Glomerular endothelial cell (primary cell): ENCODE results near the gene BCL2. TPM values are rescaled to one million over a fixed set of nuclear protein-coding genes. Genes with fewer than 3 reads are reported as not detected.

ENCODE experiments used
- DNase-seq: peaks from one replicate; pipeline ENCODE4 v3.0.0-alpha.2; 2011; ENCODE audit warnings: low read depth, low spot score; ENCODE audit errors: extremely low read depth
- total RNA-seq: library from RNA; depleted of rRNA; stranded (reverse); fragments of >200 nt; gene quantifications from 2 replicates; pipeline ENCODE4 v1.2.3, GENCODE V29; 2015

Gene BCL2
- total RNA-seq, 1 donor from 2014 or later = 6.0 TPM

DNA sequence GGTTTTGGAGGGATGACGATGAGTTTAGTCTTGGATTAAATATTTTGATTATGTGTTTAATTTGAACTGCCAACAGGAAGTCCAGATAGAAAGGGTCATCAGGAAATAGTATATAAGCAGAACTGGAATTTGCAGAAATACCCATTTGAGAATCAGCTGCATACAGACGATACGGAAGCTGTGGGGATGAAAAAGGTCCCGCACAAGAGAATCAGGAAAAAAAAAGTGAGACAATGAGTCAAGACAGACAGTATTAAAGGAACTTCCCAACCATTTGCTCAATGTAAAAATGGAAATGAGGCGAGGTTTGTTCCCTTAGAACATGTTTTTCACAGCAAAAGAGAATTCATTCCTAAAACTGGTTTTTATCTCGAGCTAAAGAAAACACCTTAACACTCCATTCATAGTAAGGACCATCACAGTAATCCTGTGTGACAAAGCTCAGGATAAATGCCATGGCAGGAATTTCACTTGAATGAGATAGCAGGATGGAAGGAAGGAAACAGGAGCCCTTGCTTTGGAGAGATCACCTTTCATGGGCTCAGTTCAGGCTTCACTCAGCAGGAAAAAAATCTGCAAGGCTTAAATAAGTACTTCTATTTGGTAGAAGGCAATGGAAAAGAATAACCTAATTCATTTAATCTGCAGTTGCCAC lies 29.3 kb downstream of the BCL2 start:
- DNase-seq = no peak

DNA sequence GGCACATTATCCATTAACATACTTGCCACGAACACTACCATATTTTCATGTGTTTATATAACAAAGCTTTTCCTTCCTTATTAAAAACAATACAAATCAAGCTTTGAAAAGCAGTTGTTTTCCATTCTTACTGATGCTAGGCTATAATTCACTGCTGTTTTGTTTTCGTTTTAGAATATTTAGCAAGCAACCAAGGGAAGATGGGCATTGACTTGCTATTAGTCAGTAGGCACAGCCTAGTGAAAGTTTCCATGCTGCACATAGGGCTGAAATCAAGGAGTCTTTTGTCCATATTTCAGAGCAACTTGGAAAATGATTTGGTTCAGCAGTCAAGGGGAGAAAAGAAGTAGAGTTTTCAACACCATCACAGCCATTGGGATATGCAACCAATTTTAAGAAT lies 31.3 kb downstream of the BCL2 start:
- DNase-seq = no peak

GRCh38 chr18:63287691-63288220 lies 31.8 kb downstream of the BCL2 start:
- DNase-seq = no peak

DNA sequence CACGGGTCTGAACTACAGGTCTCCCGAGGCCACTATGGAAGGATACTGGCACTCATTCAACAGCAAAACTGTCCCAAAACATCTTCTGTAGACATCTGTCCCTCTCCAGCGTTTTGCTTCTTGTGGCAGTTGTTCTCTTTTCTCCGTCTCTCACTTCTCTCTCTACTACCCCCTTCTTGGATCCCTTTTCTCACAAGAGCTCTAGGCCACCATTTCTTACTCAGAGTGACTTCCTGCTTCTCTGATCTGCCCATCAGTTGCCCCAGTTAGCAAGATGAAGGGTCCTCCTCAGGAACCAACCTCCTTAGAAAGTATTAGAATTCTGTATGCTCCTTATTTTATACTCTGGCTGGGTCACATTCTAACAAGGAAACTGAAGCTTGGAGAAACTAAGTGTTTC lies 32.6 kb downstream of the BCL2 start:
- DNase-seq = no peak

DNA sequence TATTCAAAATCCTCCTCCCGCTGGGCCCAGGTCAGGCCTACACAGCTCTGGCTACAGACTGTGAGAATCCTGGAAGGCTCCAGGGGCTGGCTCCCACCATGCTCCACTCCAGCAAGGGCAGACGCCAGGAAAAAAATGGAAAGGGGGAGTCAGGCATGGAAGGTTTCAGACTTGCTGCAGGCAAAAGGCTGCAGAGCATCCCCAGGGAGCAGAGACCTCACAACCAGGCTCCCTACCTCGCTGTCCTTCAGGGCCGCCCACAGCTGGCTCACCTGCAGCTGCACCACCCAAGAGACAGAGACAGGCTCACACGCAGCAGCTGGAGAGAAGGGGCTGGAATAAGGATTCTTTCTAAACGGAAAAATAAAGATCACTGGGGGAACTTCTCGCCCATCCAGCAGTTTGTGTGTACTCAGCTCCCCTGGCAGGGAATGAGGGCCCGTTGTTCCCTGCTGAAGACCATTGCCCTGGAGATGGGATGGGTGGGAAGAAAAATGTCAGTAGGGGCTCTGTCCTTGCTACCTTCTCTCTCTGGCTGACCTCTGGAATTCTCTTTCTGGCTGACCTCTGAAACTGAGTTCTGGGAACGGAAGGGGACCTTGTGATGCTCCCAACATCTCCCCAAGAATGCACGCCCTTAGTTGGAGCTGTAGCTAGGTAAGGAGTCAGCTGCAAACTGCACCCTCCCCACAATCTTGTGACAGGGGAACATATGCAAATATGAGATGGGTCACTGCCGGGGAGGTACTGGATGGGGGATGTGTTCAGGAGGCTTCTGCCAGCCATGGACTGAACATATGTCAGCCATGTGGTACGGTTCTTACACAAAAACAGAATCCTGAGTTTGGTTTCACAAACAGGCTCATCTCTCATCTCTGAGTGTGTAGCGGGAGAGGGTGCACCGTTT lies 34.5 kb downstream of the BCL2 start:
- DNase-seq = no peak

DNA sequence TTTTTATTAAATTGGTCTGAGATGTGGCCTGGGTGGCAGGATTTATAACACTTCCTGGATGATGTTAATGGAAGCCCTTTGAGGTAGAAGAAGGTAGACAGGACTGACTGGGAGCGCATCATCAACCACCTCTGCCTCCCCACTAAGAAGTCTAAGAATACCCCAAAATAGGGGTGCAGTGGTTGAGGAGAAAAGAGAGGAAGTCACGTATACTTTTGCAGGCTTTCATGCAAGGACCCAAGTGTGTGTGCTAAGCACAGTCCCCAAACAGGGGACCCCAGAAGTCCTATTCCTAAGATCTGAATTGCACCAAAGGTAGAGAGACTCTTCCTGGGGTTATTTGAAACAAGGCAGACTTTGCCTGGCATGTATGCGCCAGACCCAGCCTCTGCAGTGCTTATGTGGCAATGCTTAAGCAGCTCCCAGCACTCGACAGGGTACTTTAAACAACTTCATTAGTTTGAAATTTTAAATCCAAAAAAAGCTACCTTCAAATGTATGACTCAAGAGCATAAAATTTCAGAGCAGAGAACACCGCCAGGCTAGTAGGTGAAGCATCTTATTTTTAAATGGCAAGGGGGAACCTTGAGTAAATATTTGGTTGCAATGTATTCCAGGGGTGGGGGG lies 35.3 kb downstream of the BCL2 start:
- no peak for DNase-seq

GRCh38 chr18:63283305-63284094 lies 36.1 kb downstream of the BCL2 start:
- no peak for DNase-seq

DNA sequence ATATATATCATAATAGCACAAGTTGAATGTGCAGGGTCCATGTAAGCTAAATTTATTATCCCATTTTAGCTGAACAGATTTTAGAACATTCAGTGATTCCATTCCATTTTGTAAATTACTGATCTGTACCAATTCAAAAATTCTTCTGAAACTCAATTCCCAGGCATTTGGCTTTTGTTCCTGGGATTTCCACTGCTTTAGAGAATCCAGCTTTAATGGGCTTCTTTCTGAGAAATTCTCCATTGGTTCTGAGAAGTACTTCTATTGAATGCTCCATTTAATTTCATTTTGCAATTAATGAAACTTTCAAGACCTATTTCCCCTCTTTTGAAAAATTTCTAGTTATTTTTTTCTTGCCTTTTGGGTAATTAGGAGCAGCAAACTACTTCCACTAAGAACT lies 36.8 kb downstream of the BCL2 start:
- no peak for DNase-seq

GRCh38 chr18:63273222-63273927 lies 46.2 kb downstream of the BCL2 start:
- DNase-seq = no peak

GRCh38 chr18:63272638-63273037 lies 46.9 kb downstream of the BCL2 start:
- DNase-seq = no peak

DNA sequence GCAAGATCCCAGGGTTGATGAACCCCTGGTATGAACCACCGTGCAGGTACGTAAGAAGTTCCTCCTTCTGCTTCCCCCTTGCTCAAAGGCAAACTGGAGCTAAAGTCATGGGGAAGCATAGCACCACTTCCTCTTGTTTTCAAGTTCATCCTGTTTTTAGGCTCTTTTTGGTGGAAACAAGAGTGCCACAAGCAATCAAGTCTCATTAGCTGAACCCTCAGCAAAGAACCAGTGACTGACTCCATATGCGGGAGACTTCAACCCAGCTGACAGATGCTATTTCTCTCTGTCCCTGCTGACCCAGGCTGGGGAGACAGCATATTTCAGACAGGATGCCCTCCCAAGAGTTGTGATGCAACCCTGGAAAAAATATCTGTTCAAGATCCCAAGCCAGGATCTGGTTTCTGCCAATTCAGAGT lies 47.7 kb downstream of the BCL2 start:
- DNase-seq = no peak

GRCh38 chr18:63271148-63271547 lies 48.4 kb downstream of the BCL2 start:
- DNase-seq = no peak

GRCh38 chr18:63267975-63268721 lies 51.4 kb downstream of the BCL2 start:
- no peak for DNase-seq

- no peak for DNase-seq
Measured at GRCh38 chr18:63266888-63267790, 52.4 kb downstream of the BCL2 start.

GRCh38 chr18:63265326-63265725 lies 54.2 kb downstream of the BCL2 start:
- no peak for DNase-seq

DNA sequence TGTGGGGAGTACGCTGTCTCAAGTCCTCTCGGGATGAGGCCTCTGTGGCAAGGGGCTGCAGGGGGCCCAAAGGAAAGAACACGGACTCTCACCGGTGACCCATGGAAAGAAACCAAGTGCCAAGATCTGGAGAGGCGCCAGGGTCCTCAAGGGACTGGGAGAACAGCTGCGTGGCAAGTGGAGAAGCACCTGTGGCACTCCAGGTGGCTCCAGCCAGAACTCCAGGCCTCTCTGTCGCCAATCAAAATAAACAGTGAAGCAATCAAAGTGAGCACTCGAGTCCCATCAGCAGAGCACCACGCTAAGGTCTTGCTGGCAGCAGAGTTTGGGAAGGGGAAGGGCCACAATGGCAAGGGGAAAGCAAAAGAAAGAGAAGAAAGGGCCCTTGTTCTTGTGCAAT lies 54.7 kb downstream of the BCL2 start:
- no peak for DNase-seq

- DNase-seq = no peak
Measured at GRCh38 chr18:63263444-63263843, 56.1 kb downstream of the BCL2 start.
